HCT116 (cell line): ENCODE results near the gene RMRP.

Source experiments
- EZH2 ChIP-seq: fragments of 200-600 bp; sonication (generic); IDR thresholded peaks from 2 replicates; pipeline ENCODE4 v1.6.1; 2017; ENCODE audit warnings: antibody characterized with exemption, mixed run types
- POLR2AphosphoS5 ChIP-seq: IDR thresholded peaks from 2 replicates; pipeline ENCODE4 v1.6.1; 2011; ENCODE audit warnings: mild to moderate bottlenecking, low read depth, low read length, moderate library complexity
- REST ChIP-seq: IDR thresholded peaks from 2 replicates; pipeline ENCODE4 v1.6.1; 2012; ENCODE audit warnings: low read depth
- TF ChIP-seq, protein P1 (sequence below), 3 experiments: fragments of 200-600 bp in 1 of 3; sonication (generic) in 1 of 3; IDR thresholded peaks in 2 of 3; conservative IDR thresholded peaks in 1 of 3; 2 replicates each; pipeline ENCODE4 v1.5.1; 2012 to 2017; ENCODE audit warnings: low read depth in 2 of 3, low read length in 2 of 3, antibody characterized with exemption in 1 of 3, borderline replicate concordance in 1 of 3, control low read depth in 1 of 3, mild to moderate bottlenecking in 1 of 3, mixed read lengths in 1 of 3, mixed run types in 1 of 3, moderate library complexity in 1 of 3; ENCODE audit not compliant: insufficient read depth in 1 of 3

GRCh38 chr9:35679091-35679490, 21.3 kb upstream of the RMRP start:
- TF ChIP-seq POLR2AphosphoS5 (no peak), REST (no peak), EZH2 (no peak)
- TF ChIP-seq, protein P1, sequence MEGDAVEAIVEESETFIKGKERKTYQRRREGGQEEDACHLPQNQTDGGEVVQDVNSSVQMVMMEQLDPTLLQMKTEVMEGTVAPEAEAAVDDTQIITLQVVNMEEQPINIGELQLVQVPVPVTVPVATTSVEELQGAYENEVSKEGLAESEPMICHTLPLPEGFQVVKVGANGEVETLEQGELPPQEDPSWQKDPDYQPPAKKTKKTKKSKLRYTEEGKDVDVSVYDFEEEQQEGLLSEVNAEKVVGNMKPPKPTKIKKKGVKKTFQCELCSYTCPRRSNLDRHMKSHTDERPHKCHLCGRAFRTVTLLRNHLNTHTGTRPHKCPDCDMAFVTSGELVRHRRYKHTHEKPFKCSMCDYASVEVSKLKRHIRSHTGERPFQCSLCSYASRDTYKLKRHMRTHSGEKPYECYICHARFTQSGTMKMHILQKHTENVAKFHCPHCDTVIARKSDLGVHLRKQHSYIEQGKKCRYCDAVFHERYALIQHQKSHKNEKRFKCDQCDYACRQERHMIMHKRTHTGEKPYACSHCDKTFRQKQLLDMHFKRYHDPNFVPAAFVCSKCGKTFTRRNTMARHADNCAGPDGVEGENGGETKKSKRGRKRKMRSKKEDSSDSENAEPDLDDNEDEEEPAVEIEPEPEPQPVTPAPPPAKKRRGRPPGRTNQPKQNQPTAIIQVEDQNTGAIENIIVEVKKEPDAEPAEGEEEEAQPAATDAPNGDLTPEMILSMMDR (IDR thresholded peaks at IDR 0.05 in 2 of 3, conservative IDR thresholded peaks at IDR 0.05 in 1 of 3; ENCODE audit: borderline replicate concordance in 1 of 3, insufficient read depth in 1 of 3, low read depth in 2 of 3, low read length in 2 of 3): no peak
